T-cell (primary cell): Measurements from ENCODE around the gene PYCR2. TPM values are rescaled to one million over a fixed set of nuclear protein-coding genes. Genes with fewer than 3 reads are reported as not detected.
"Not testable (repeated sequence)": the region's sequence is repeated elsewhere in the genome, so short reads cannot be mapped to it uniquely, and the experiment has no call there.

Experiments
- ATAC-seq, 4 experiments: fragments of 200-7000 bp in 3 of 4; fragments of 150-1000 bp in 1 of 4; cut with Tn5 transposase; replicated peaks in 1 of 4; 1 replicate in 3 of 4; 2 replicates in 1 of 4; pipeline ENCODE4 v1.10.0; 2021; ENCODE audit warnings: moderate library complexity in 3 of 4, mild to moderate bottlenecking in 2 of 4, moderate number of reproducible peaks in 1 of 4
- CTCF ChIA-PET, 2 donors: fragments of 300-600 bp; sonication (Branson Sonifier 250); formaldehyde crosslinking; loops; one replicate each; lab custom pipeline; 2022; ENCODE audit warnings: antibody characterized with exemption in 2 of 2; lab: Charles Lee
- POLR2A ChIA-PET, 2 donors: fragments of 300-600 bp; sonication (Branson Sonifier 250); formaldehyde crosslinking; loops; one replicate each; lab custom pipeline; 2022; ENCODE audit warnings: antibody characterized with exemption in 2 of 2; lab: Charles Lee
- DNase-seq, 35 experiments: peaks; one replicate each; pipeline versions ENCODE4 v3.0.0 to v3.0.0-alpha.2; 2013 to 2023
- H3K27ac ChIP-seq: one replicate; pipeline ENCODE4 v1.5.1; 2013; ENCODE audit warnings: low read length
- H3K27me3 ChIP-seq, 2 experiments: replicated peaks in 1 of 2; 1 replicate in 1 of 2; 2 replicates in 1 of 2; pipeline versions ENCODE4 v1.6.1 to v1.7.0; 2013; ENCODE audit warnings: low read length in 1 of 2, mixed read lengths in 1 of 2; ENCODE audit not compliant: control insufficient read depth in 2 of 2, insufficient read depth in 2 of 2; ENCODE audit errors: extremely low read depth in 1 of 2
- H3K36me3 ChIP-seq, 2 donors: 1 replicate in 1 of 2; 2 replicates in 1 of 2; pipeline versions ENCODE4 v1.6.1 to v1.7.0; 2013; ENCODE audit warnings: low read length in 1 of 2; ENCODE audit not compliant: control insufficient read depth in 2 of 2, insufficient read depth in 1 of 2; ENCODE audit errors: extremely low read depth in 1 of 2
- H3K4me1 ChIP-seq, 2 experiments: 1 replicate in 1 of 2; 2 replicates in 1 of 2; pipeline versions ENCODE4 v1.6.1 to v1.7.0; 2013; ENCODE audit warnings: low read length in 2 of 2, mixed read lengths in 1 of 2; ENCODE audit not compliant: insufficient read depth in 2 of 2, control insufficient read depth in 1 of 2; ENCODE audit errors: extremely low read depth in 1 of 2
- H3K4me3 ChIP-seq, 2 donors: 1 replicate in 1 of 2; 2 replicates in 1 of 2; pipeline versions ENCODE4 v1.5.1 to v1.7.0; 2013; ENCODE audit warnings: mild to moderate bottlenecking in 2 of 2, low read length in 1 of 2, moderate library complexity in 1 of 2; ENCODE audit not compliant: control insufficient read depth in 1 of 2; ENCODE audit errors: extremely low read depth in 1 of 2
- H3K9me3 ChIP-seq: 2 replicates; pipeline ENCODE4 v1.7.0; 2013
- H3K27ac Mint-ChIP-seq, 2 donors: one replicate each; pipeline ENCODE4 v1.8.0; 2020 to 2021; ENCODE audit warnings: mild to moderate bottlenecking in 2 of 2, mixed read lengths in 2 of 2
- H3K27me3 Mint-ChIP-seq, 2 donors: one replicate each; pipeline ENCODE4 v1.8.0; 2021 to 2022; ENCODE audit warnings: mixed read lengths in 2 of 2
- H3K36me3 Mint-ChIP-seq: one replicate; pipeline ENCODE4 v1.8.0; 2021; ENCODE audit warnings: mixed read lengths
- H3K4me1 Mint-ChIP-seq, 3 donors: one replicate each; pipeline ENCODE4 v1.8.0; 2020 to 2022; ENCODE audit warnings: mixed read lengths in 3 of 3, mild to moderate bottlenecking in 1 of 3
- H3K4me3 Mint-ChIP-seq, 3 donors: one replicate each; pipeline ENCODE4 v1.8.0; 2020 to 2022; ENCODE audit warnings: mild to moderate bottlenecking in 3 of 3, mixed read lengths in 3 of 3, moderate library complexity in 3 of 3
- H3K9me3 Mint-ChIP-seq, 3 donors: one replicate each; pipeline ENCODE4 v1.8.0; 2020 to 2022; ENCODE audit warnings: mixed read lengths in 3 of 3
- WGBS: methylation state at CpG from one replicate; pipeline ENCODE4 v1.1.5; 2013; ENCODE audit warnings: missing lambda C conversion rate; ENCODE audit not compliant: insufficient coverage; 5-methylcytosine and 5-hydroxymethylcytosine counted together
- total RNA-seq, 35 experiments: library from RNA in 6 of 35; stranded (reverse) in 6 of 35; fragments of 120-200 nt in 1 of 35; gene quantifications; one replicate each; pipeline versions ENCODE4 v1.2.1 to v1.2.4 and lab custom pipeline; 2013 to 2026

The PYCR2 gene
- total RNA-seq, 5 donors from 2014 or later (not counting 1 experiment from before 2014, with no cell fraction given): 54.4 to 138 (median 126) TPM

DNA sequence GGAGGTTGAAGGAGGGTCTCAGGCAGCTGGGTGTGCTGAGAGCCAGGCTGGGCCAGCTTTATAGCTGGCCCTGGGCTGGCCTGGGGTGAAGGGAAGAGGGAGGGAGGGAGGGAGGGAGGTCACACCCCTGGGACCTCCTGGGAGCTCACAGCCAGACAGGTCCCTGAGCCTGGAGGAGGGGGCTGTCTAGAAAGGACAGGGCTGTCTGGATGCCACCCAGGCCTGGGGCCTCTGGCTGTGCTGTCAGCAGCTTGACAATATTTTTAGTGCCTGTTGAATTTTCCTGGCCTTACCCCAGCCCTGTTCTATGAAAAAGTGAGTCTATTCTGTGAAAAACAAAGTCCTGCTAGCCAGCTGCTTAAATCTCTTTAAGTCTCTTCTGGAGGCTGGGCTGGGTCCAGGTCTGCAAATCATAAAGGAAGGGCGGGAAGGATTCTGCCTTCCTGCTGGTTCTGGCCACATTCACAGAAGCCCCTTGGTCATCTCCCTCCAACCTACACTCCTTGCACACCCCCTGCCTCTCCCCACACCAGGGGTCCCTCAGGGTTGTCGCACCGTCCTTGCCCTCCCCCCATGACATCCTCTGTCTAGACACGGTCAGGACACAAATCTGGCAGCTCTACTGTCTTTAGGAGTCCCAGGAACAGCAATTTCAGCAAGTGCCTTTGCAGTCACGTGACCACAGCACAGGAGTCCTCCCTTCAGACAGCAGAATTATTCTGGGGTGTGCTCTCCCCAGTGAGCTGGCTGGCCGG lies 17.3 kb upstream of the PYCR2 start, which contains the start of gene LEFTY2:
Gene LEFTY2 (minus strand): TSS at position 34 of the 755 bp plus-strand sequence. CDS start 80 bp downstream, outside the sequence.
- no peak within 1 kb of the TSS for H3K27ac Mint-ChIP-seq
- DNase-seq (no peak), ATAC-seq (no peak)
- Histone ChIP-seq H3K4me3 (no peak within 1 kb of the TSS), H3K9me3 (no peaks in the 10 kb centered on the region), H3K4me1 (peaks cover 2 to 13% of the 10 kb centered on the region in 2 experiments), H3K27ac (no peak within 1 kb of the TSS), H3K27me3 (peaks cover 0 to 9% of the 10 kb centered on the region in 2 experiments), H3K36me3 (no peaks in the 10 kb centered on the region)
- H3K4me1 Mint-ChIP-seq: peaks cover 10 to 18% (median 11%) of the 10 kb centered on the region in 3 donors
- H3K27me3 Mint-ChIP-seq: peaks cover 0 to 3% of the 10 kb centered on the region in 2 donors
- H3K4me3 Mint-ChIP-seq: no peak within 1 kb of the TSS
- CTCF ChIA-PET: interaction anchor here in 1 of 2 donors (0.6 kb wide), 1 partner anchor 448 kb away, joined by 3 read pairs; no protein-coding TSS in a partner anchor
- no peaks in the 10 kb centered on the region for H3K36me3 Mint-ChIP-seq
- no peaks in the 10 kb centered on the region for H3K9me3 Mint-ChIP-seq
- WGBS: 73% methylated on average over 5 of the region's 6 CpGs
- POLR2A ChIA-PET: interaction anchor here in 1 of 2 donors (0.6 kb wide), 1 partner anchor 1604 kb away, joined by 3 read pairs; no protein-coding TSS in a partner anchor

GRCh38 chr1:225940385-225941151 lies 16.5 kb upstream of the PYCR2 start:
- ChIA-PET CTCF (interaction anchor here in 1 of 2 donors (0.6 kb wide), 1 partner anchor 449 kb away, joined by 3 read pairs; no protein-coding TSS in a partner anchor), POLR2A (interaction anchor here (0.6 kb wide), 2 partner anchors 9 to 1605 kb away, joined by 3 to 4 read pairs; no protein-coding TSS in a partner anchor)
- H3K9me3 Mint-ChIP-seq: no peaks in the 10 kb centered on the region
- Histone ChIP-seq H3K27me3 (peaks cover 0 to 9% of the 10 kb centered on the region in 2 experiments), H3K4me3 (no peak overlapping the region), H3K4me1 (peaks cover 2 to 13% of the 10 kb centered on the region in 2 experiments), H3K9me3 (no peaks in the 10 kb centered on the region), H3K36me3 (no peaks in the 10 kb centered on the region), H3K27ac (no peak overlapping the region)
- ATAC-seq (no peak), DNase-seq (no peak)
- peaks cover 0 to 3% of the 10 kb centered on the region in 2 donors for H3K27me3 Mint-ChIP-seq
- H3K27ac Mint-ChIP-seq: no peak overlapping the region
- H3K36me3 Mint-ChIP-seq: no peaks in the 10 kb centered on the region
- no peak overlapping the region for H3K4me3 Mint-ChIP-seq
- WGBS: 88% methylated on average over 22 of the region's 25 CpGs
- H3K4me1 Mint-ChIP-seq: peaks cover 10 to 18% (median 11%) of the 10 kb centered on the region in 3 donors

DNA sequence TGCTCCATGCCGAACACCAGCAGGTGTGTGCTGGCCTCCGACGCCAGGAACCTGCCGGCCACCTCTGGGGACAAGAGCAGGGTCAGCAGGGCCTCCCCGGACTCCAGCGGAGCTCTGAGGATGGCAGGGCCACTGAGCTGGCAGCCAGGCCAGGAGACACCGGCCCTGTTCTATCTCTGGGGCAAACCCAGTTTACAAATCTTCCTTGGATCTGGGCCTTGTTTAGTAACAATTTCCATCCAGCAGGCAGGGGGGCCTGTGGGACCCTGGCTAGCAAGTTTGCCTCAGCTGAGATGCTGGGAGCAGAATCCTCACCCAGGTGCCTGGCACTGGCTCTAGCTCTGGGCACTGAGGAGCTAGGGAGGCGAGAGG lies 15.9 kb upstream of the PYCR2 start:
- H3K9me3 Mint-ChIP-seq, H3K4me3 ChIP-seq, H3K36me3 Mint-ChIP-seq, H3K4me1 ChIP-seq, H3K27me3 Mint-ChIP-seq, H3K4me3 Mint-ChIP-seq, CTCF ChIA-PET, H3K27ac ChIP-seq, DNase-seq, H3K36me3 ChIP-seq, H3K27me3 ChIP-seq, H3K27ac Mint-ChIP-seq, ATAC-seq, H3K9me3 ChIP-seq: not testable (repeated sequence)
- POLR2A ChIA-PET: interaction anchor here in 1 of 2 donors (0.6 kb wide), 1 partner anchor 8 kb away, joined by 4 read pairs; no protein-coding TSS in a partner anchor
- H3K4me1 Mint-ChIP-seq: peaks cover 4 to 12% (median 6%) of the 10 kb centered on the region in 3 donors
- 100% methylated on average over 7 of the region's 8 CpGs for WGBS

DNA sequence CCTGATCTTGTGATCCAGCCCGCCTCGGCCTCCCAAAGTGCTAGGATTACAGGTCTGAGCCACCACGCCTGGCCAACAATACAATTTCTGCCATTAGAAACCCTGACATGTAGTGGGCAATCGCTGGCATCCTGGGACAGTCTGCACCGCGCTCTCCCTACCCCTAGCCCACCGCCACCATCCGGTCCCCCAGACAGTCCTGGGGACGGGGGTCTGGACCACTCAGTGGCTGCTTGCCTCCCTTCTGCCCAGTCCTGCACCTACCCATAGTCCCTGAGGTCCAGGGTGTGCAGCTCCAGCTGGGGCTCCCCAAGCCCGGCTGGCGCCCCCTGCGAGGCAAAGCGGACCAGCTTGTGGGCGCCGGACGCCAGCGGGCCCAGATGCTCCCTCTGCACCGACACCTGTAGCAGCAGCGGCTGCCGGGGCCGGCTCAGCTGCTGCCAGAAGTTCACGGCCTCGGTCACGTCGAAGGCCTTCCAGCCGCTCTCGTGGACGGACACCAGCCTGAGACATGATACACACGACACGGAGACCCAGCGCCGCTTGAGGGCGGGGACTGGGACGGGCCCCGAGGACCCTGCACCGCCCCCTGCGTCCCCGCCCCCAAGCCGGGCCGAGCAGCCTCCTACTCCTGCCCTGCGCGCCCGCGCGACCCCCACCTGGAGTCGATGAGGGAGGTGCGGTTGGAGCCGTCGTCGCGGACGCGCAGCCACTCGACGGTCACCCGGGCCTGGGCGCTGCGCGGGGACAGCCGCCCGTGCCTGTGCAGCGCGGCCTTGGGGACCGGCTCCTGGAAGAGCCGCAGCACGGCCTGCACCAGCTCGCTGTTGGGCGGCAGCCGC lies 15.3 kb upstream of the PYCR2 start:
- H3K4me1 Mint-ChIP-seq, H3K9me3 Mint-ChIP-seq, H3K27ac ChIP-seq, H3K9me3 ChIP-seq, DNase-seq, H3K4me1 ChIP-seq, H3K36me3 ChIP-seq, H3K27ac Mint-ChIP-seq, CTCF ChIA-PET, H3K36me3 Mint-ChIP-seq, H3K27me3 ChIP-seq, H3K27me3 Mint-ChIP-seq, H3K4me3 Mint-ChIP-seq: not testable (repeated sequence)
- peak in 1 of 4 experiments; percentile 42 for ATAC-seq
- peak overlapping the region in 1 of 2 donors; percentile 8 for H3K4me3 ChIP-seq
- WGBS: 57% methylated on average over 33 of the region's 69 CpGs
- POLR2A ChIA-PET: interaction anchor here in 1 of 2 donors (0.6 kb wide), 1 partner anchor 29 kb away, joined by 8 read pairs; no protein-coding TSS in a partner anchor

GRCh38 chr1:225937048-225937968 lies 13.3 kb upstream of the PYCR2 start:
- Histone ChIP-seq H3K27me3 (peaks cover 0 to 6% of the 10 kb centered on the region in 2 experiments), H3K36me3 (no peaks in the 10 kb centered on the region), H3K4me1 (no peaks in the 10 kb centered on the region), H3K27ac (no peak overlapping the region), H3K9me3 (no peaks in the 10 kb centered on the region), H3K4me3 (no peak overlapping the region)
- Mint-ChIP-seq H3K4me3 (no peak overlapping the region), H3K27ac (no peak overlapping the region), H3K36me3 (no peaks in the 10 kb centered on the region), H3K9me3 (no peaks in the 10 kb centered on the region), H3K4me1 (peaks cover 0 to 3% (median 0%) of the 10 kb centered on the region in 3 donors), H3K27me3 (peaks cover 0 to 3% of the 10 kb centered on the region in 2 donors)
- CTCF ChIA-PET: interaction anchor here in 1 of 2 donors (0.5 to 0.6 kb wide), 2 partner anchors 22 to 191 kb away, joined by 4 read pairs; no protein-coding TSS in a partner anchor
- WGBS: 95% methylated on average over 14 of the region's 21 CpGs
- DNase-seq: no peak
- no peak for ATAC-seq
- POLR2A ChIA-PET: interaction anchor here in 1 of 2 donors (0.6 to 0.7 kb wide), 2 partner anchors 306 to 430 kb away, joined by 3 to 4 read pairs; no protein-coding TSS in a partner anchor
